Large intestine (tissue), 12 donors: Measurements from ENCODE around the gene MAPK11. TPM values are rescaled to one million over a fixed set of nuclear protein-coding genes. Genes with fewer than 3 reads are reported as not detected.
A peak's percentile ranks its signal among the peaks of the same experiment; 100 is the strongest.

ENCODE experiments used
- DNase-seq, 2 donors: peaks; one replicate each; pipeline versions ENCODE4 v3.0.0 to v3.0.0-alpha.2; 2013
- H3K27ac ChIP-seq: one replicate; pipeline ENCODE4 v1.5.1; 2013; ENCODE audit warnings: low read length
- H3K27me3 ChIP-seq: 2 replicates; pipeline ENCODE4 v1.6.1; 2013; ENCODE audit warnings: low read length; ENCODE audit not compliant: control insufficient read depth, insufficient read depth
- H3K36me3 ChIP-seq: 2 replicates; pipeline ENCODE4 v1.6.1; 2013; ENCODE audit warnings: low read length; ENCODE audit not compliant: control insufficient read depth, insufficient read depth
- H3K4me1 ChIP-seq: one replicate; pipeline ENCODE4 v1.6.1; 2013; ENCODE audit warnings: low read length; ENCODE audit not compliant: control insufficient read depth, insufficient read depth
- H3K4me3 ChIP-seq: one replicate; pipeline ENCODE4 v1.5.1; 2013; ENCODE audit warnings: low read length
- H3K9me3 ChIP-seq: one replicate; pipeline ENCODE4 v1.6.1; 2013; ENCODE audit warnings: mild to moderate bottlenecking, low read depth, low read length, moderate library complexity; ENCODE audit not compliant: control insufficient read depth
- WGBS: methylation state at CpG from one replicate; pipeline ENCODE4 v1.1.5; 2013; ENCODE audit warnings: low lambda C conversion rate; ENCODE audit not compliant: insufficient coverage; 5-methylcytosine and 5-hydroxymethylcytosine counted together
- long read RNA-seq, 11 donors: transcript quantifications; one replicate each; lab custom pipeline, GENCODE V29; 2026
- polyA plus RNA-seq: library from polyadenylated mRNA; unstranded; fragments of 120-200 nt; gene quantifications from one replicate; pipeline ENCODE4 v1.2.1, GENCODE V29; 2013

The MAPK11 gene
- polyA plus RNA-seq, result 5.1 TPM
- long read RNA-seq, donor 1, partial matches to known transcripts, result 0 of 2 reads
- long read RNA-seq, donor 1, other reads (novel, unspliced or antisense), result 0 of 2 reads
- long read RNA-seq, donor 2, partial matches to known transcripts, result 0 of 1 reads
- long read RNA-seq, donor 2, other reads (novel, unspliced or antisense), result 0 of 1 reads
- long read RNA-seq, donor 3, result 0 reads
- long read RNA-seq, donor 4, result 0 reads
- long read RNA-seq, donor 5, result 0 reads
- long read RNA-seq, donor 6, partial matches to known transcripts, result 0 of 1 reads
- long read RNA-seq, donor 6, other reads (novel, unspliced or antisense), result 0 of 1 reads
- long read RNA-seq, donor 7, result 0 reads
- long read RNA-seq, donor 8, result 0 reads
- long read RNA-seq, donor 9, result 0 reads
- long read RNA-seq, donor 10, partial matches to known transcripts, result 0 of 3 reads
- long read RNA-seq, donor 10, other reads (novel, unspliced or antisense), result 0 of 3 reads
- long read RNA-seq, donor 11, partial matches to known transcripts, result 0 of 1 reads
- long read RNA-seq, donor 11, other reads (novel, unspliced or antisense), result 0 of 1 reads

DNA sequence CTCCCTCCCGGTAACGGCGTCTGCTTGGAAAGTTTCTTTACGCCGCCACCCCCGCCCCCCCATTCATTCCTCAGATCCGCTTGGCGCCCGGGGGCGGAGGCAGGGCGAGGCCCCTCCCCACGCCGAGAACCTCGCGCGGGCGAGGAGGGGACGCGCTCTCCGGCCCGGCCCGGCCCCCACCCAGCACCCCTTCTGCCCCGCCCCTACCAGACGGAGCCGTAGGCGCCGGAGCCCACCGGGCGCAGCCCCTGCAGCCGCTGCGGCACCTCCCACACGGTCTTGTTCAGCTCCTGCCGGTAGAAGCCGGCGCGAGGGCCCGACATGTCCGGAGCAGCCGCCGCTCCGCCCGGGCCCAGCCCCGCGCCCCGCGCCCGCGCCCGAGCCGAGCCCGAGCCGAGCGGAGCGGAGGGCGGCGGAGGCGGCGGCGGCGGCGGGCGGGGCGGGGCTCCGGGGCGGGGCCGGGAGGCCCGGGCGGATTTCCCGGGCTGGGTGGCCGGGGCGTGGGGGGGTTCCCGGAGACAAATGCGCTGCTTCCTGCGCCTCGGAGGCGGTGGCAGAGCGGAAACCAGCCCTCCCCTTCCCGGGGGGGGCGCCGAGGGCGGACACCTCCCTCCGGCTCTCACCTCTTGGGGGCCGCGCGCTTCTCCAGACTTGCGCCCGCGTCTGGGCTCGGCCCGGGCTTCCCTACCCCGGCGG, at the start of gene MAPK11:
MAPK11 (minus strand) TSS at position 411 of the 696 bp plus-strand sequence; CDS start at position 323, 88 bp downstream.
- Histone ChIP-seq H3K4me1 (peaks cover 22% of the 10 kb centered on the region), H3K9me3 (peaks cover 8% of the 10 kb centered on the region), H3K36me3 (peaks cover 5% of the 10 kb centered on the region), H3K27ac (no peak within 1 kb of the TSS), H3K27me3 (peaks cover 55% of the 10 kb centered on the region), H3K4me3 (peak within 1 kb of the TSS; percentile 39)
- WGBS, result no CpG with 5 or more reads among the region's 92 CpGs
- DNase-seq, result peak in 1 of 2 donors; percentile 31

DNA sequence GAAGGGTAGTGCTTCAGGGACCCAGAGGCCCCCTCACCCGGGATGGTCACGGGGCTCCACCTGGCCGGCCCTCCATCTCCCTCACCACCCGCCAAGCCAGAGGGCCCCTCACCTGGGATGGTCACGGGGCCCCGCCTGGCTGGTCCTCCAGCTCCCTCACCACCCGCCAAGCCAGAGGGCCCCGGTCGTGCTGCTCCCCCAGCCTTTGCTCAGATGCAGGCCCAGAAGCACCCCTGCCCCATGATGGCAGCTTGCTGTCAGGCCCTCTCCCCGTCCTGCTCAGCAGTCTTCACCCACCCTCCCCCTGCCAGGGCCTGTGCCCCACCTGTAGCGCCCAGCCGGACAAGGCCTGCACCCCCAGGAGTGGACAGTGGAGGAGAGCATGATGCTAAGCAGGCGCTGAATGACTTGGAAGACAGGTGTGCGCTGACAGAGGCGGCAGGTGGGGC, 49.3 kb upstream of the MAPK11 start:
- H3K27ac ChIP-seq, result no peak overlapping the region
- H3K4me3 ChIP-seq, result no peak overlapping the region
- no CpG with 5 or more reads among the region's 15 CpGs for WGBS
- H3K27me3 ChIP-seq, result no peaks in the 10 kb centered on the region
- DNase-seq, result no peak
- H3K4me1 ChIP-seq, result no peaks in the 10 kb centered on the region
- no peaks in the 10 kb centered on the region for H3K9me3 ChIP-seq
- H3K36me3 ChIP-seq, result no peaks in the 10 kb centered on the region

DNA sequence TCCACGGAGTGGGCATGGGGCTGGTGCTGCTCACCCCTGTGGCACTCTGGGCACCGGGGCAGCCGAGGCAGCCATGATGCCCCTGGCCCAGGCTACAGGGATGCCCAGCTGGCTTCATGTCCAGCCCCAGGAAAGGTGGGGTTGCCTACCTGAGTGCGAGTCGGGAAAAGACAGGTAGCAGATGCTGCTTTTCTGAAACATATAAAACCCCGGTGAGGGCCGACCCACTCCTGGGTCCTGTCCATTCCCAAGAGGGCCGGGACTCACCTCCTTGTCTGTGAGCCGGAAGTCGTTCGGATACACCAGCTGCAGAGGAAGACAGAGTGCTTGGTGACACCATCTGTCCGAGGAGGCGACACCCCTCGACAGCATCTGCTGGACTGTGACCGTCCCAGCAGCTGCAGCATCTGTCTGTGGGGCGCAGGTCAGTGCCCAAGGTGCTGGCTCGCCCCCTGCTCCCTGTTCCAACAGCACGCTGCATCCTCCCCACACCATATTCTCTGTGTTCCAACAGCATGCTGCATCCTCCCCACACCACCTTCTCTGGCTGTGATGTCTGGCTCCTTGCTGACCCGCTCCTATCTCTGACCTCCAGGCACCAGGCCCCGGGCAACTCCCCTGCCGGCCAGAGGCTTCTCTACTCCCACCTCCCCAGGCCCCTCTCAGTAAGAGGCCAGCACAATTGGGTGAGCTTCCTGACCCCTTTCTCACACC, 48.7 kb upstream of the MAPK11 start:
- Histone ChIP-seq H3K27me3 (no peaks in the 10 kb centered on the region), H3K27ac (no peak overlapping the region), H3K4me3 (no peak overlapping the region), H3K9me3 (no peaks in the 10 kb centered on the region), H3K36me3 (no peaks in the 10 kb centered on the region), H3K4me1 (peaks cover 4% of the 10 kb centered on the region)
- no CpG with 5 or more reads among the region's 21 CpGs for WGBS
- no peak for DNase-seq

DNA sequence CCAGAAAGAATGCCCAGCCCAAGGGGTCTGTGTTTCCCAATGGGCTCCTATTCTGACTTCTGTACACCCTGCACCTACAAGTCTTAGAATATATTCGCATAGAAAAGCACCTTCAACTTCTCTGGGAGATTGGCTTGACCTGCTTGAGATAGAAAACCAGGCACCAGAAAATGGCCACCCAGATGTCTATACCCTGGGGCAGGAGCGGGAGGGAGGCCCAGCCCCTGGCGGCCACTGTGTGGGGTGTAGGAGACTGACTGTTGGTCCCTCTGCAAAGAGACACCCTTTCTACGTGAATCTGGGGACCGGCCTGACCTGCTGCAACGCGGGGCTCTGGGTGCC, 48.1 kb upstream of the MAPK11 start:
- DNase-seq, result no peak
- no peaks in the 10 kb centered on the region for H3K27me3 ChIP-seq
- H3K27ac ChIP-seq, result no peak overlapping the region
- no peaks in the 10 kb centered on the region for H3K9me3 ChIP-seq
- no CpG with 5 or more reads among the region's 7 CpGs for WGBS
- peaks cover 4% of the 10 kb centered on the region for H3K4me1 ChIP-seq
- H3K4me3 ChIP-seq, result no peak overlapping the region
- H3K36me3 ChIP-seq, result no peaks in the 10 kb centered on the region

DNA sequence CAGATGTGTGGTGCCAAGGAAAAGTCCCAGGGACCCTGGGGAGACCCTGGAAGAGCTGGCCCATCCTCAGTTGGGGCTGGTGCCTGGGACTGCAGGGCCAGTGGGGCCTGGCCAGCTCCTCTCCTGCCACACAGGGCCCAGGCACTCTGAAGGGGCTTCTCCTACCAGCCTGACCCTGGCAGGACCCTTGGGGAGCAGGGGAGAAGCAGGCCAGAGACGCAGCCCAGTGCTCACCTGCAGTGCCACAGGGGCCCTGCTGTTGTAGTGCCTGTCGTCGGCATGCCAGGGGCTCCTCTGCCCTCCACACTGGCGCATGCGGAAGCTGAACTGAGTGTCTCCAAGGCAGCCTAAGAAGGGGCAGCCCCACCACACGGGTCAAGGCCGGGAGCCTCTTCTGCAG, 47.5 kb upstream of the MAPK11 start:
- no CpG with 5 or more reads among the region's 7 CpGs for WGBS
- Histone ChIP-seq H3K4me1 (peaks cover 4% of the 10 kb centered on the region), H3K27me3 (no peaks in the 10 kb centered on the region), H3K9me3 (no peaks in the 10 kb centered on the region), H3K27ac (no peak overlapping the region), H3K4me3 (no peak overlapping the region), H3K36me3 (no peaks in the 10 kb centered on the region)
- DNase-seq, result no peak

DNA sequence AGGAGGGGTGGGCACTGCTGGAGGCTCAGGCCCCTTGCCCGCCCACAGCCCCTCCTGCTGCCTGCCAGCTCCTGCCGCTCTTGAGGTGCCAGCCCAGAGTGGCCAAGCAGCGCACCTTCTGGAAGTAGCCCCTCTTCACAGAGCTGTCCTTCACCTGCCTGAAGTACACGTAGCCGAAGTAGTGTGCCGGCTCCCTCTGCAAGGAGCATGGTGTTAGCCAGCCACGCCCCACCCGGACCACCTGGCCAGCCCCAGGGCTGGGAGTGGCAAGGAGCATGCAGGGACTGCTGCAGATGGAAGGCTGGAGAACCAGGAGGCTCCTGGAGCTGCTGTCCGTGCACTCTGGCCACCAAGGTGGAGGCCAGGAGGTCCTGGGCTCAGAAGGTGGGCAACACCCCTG, 47.0 kb upstream of the MAPK11 start:
- H3K4me1 ChIP-seq, result peaks cover 4% of the 10 kb centered on the region
- WGBS, result no CpG with 5 or more reads among the region's 9 CpGs
- H3K9me3 ChIP-seq, result peaks cover under 1% of the 10 kb centered on the region
- peaks cover under 1% of the 10 kb centered on the region for H3K36me3 ChIP-seq
- no peaks in the 10 kb centered on the region for H3K27me3 ChIP-seq
- no peak for DNase-seq
- no peak overlapping the region for H3K27ac ChIP-seq
- no peak overlapping the region for H3K4me3 ChIP-seq

DNA sequence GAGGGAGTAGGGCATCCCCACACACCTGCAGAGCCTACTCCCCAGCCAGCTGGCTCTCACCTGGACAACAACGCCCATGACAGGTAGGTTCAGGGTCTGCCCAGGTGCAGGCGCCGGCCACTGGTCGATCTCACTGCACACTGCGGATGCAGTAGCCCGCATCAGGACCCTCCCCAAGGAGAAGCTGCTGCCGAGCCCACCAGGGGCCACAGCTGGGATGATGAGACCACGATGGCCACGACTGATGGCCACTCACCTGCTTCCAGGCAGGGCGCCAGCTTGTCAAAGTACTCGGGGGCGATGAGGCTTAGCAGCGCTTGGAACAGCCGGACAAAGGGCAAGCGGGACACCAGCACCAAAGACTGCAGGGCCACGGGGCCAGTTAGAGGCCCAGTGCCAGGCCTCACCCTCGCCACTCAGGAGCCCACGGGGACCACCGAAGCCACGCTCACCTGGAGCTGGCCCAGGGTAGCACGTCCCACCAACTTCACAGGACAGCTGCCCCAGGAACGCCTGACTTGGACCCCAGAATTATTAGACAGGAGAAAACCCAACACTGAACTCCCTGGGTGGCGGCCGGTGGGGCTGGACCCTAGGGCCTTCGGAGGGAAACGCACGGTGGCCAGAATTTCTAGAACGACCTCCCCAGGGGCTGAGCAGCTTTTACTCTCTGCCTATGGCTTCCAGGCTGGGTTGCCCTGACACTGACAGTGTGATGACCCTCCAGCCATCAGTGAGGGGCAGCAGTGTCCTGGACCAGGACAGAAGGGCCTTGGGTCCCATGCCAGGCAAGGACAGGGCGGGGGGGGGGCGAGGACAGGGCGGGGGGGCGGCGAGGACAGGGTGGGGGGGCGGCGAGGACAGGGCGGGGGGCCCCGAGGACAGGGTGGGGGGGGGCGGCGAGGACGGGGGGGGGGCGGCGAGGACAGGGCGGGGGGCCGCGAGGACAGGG, 46.2 kb upstream of the MAPK11 start:
- DNase-seq, result no peak
- peaks cover 4% of the 10 kb centered on the region for H3K4me1 ChIP-seq
- peaks cover 4% of the 10 kb centered on the region for H3K36me3 ChIP-seq
- H3K27ac ChIP-seq, result no peak overlapping the region
- whole genome bisulfite sequencing, result no CpG with 5 or more reads among the region's 45 CpGs
- H3K9me3 ChIP-seq, result peaks cover 3% of the 10 kb centered on the region
- H3K4me3 ChIP-seq, result no peak overlapping the region
- no peaks in the 10 kb centered on the region for H3K27me3 ChIP-seq

DNA sequence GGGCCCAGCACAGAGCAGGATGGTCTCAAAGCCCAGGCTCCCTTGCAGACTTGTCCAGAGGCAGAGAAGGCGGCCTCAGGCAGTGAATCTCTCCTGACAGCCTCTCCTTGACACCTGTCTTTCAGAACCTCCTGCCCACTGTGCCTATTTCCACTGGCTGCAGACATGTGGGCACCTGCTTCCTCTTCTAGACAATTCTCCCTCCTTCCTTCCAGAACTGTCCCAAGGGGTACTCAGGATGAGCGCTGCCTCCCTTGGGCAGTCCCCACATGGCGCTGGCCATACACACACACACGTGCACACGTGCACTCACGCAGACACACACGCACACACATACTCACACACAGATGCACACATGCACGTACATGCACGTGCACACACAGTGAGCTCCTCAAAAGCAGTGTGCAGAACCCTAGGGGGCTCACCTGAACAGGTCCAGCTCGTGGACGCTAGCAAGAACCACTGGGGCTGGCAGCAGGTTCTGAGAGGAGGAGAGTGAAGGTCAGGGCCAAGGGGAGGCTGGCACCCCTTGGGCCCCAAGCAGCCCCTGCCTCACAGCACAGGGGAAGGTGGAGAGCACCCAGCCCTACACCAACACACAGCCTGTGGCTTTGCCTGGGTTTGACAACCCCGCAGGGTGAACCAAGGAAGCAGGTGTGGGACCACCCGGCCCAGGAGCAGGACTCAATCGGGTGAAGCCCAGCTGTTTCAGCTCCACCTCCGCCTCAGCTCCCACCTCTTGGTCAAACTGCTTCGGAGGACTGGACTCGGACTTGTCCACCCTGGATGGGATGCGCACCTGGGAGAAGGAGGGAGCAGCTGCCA, 45.3 kb upstream of the MAPK11 start:
- peaks cover 3% of the 10 kb centered on the region for H3K9me3 ChIP-seq
- peaks cover 4% of the 10 kb centered on the region for H3K4me1 ChIP-seq
- no peaks in the 10 kb centered on the region for H3K27me3 ChIP-seq
- no CpG with 5 or more reads among the region's 18 CpGs for WGBS
- DNase-seq, result no peak
- no peak overlapping the region for H3K27ac ChIP-seq
- no peak overlapping the region for H3K4me3 ChIP-seq
- H3K36me3 ChIP-seq, result peaks cover 4% of the 10 kb centered on the region
